ENCODE results near the gene STX16.

The STX16 gene

GRCh38 chr20:58697201-58697866 is 46.3 kb downstream of the STX16 start:
- no peak for DNase-seq (ENCODE audit: low read depth in 2 of 2)

GRCh38 chr20:58697867-58698703 is 47.0 kb downstream of the STX16 start:
- no peak for DNase-seq (ENCODE audit: low read depth in 2 of 2)

DNA sequence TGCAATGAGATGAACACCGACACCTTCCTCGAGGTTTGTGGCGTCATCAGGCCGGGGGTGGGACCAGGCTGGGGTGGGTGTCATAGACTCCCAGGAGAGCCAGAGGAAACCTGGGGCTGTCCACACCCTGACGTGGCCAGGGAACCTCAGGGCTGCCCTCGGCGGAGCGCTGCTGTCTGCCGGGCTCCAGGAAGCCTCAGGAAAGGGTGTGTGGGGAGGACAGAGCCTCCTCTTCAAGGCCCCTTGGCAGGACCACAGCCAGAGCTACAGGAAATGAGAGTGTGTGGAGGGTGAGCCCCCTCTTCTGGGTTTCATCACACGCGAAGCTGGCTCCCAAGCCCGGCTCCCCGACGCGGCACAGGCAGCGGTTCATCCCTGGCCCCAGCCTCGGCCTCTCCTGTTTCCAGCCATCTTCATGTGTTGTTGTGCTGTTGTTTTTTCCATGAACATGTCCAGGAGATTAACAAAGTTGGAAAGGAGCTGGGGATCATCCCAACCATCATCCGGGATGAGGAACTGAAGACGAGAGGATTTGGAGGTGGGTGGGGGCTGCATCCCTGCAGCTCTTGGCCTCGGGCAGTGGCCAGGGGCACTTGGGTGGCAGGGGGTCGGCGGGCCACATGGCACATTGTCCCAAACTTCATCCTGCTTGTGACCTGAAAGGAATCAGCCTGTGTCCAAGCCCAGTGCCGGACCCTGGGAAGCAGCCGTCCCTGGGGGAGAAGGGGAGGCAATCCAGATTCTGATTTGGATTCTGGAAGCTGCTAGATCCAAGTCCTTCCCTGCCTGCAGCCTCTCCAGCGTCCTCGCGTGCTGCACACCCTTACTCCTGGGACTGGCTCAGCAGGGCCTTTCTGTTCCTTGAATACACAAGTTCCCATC is 47.9 kb downstream of the STX16 start:
- DNase-seq (ENCODE audit: low read depth in 2 of 2), result no peak

DNA sequence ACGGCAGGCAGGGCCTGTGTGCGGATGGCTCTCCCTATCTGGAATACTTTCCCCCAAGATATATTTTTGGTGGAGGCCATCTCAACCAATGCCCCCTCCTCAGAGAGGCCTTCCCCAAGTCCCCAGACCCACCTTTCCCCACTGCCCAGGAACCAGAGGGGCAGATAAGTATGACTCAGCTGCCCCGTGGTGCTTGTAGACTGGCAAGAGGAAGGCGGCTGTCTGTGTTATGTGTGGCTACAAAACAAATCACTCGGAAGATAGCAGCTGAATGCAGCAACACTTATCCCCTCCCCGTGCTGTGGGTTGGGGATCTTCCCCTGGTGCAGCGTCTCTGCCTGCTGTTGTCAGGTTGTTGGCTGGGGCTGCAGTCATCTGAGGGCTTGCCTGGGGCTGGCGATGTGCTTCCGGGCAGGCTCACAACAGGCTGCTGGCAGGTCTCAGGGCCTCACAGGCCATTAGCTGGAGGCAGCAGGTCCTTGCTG is 48.6 kb downstream of the STX16 start:
- DNase-seq (ENCODE audit: low read depth in 2 of 2), result no peak

GRCh38 chr20:58700121-58700821 is 49.2 kb downstream of the STX16 start:
- no peak for DNase-seq (ENCODE audit: low read depth in 2 of 2)

- DNase-seq (ENCODE audit: low read depth in 2 of 2), result no peak
These were observed 49.7 kb downstream of the STX16 start for GRCh38 chr20:58700823-58701222.

DNA sequence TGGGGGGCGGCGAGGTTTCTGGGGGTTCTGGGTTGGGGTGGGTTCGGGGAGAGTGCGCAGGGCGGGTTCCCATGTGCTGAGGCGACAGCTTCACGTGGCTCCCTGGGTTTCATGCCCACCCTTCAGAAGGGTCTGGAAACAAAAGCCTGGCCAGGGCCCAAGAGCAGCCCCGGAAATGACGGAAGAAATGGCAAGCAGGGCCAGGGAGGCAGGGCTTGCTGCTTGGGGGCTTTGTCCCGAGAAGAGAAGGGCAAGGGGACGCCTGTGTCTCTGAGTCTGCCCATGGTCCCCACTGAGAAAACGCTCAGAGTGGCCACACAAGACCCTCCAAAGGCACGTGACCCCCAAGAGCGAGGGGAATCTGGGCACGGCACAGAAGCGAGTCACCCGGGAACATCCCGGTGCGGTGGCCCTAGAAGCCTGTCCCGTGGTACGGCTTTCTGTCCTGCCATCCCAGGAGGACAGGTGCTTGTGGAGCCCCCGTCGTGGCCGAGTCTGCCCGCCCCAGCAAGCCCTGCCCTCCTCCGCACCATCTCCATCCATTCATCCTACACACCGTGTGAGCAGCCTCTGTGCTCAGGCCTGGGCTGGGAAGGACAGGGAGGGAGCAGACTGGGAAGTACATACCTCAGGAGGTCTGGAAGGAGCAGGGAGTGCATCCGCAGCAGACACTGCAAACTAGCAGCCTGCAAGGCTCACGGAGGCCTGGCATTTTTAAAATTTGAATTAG is 50.5 kb downstream of the STX16 start:
- DNase-seq (ENCODE audit: low read depth in 2 of 2), result no peak

GRCh38 chr20:58702161-58702510 is 51.1 kb downstream of the STX16 start:
- DNase-seq (ENCODE audit: low read depth in 2 of 2), result no peak

DNA sequence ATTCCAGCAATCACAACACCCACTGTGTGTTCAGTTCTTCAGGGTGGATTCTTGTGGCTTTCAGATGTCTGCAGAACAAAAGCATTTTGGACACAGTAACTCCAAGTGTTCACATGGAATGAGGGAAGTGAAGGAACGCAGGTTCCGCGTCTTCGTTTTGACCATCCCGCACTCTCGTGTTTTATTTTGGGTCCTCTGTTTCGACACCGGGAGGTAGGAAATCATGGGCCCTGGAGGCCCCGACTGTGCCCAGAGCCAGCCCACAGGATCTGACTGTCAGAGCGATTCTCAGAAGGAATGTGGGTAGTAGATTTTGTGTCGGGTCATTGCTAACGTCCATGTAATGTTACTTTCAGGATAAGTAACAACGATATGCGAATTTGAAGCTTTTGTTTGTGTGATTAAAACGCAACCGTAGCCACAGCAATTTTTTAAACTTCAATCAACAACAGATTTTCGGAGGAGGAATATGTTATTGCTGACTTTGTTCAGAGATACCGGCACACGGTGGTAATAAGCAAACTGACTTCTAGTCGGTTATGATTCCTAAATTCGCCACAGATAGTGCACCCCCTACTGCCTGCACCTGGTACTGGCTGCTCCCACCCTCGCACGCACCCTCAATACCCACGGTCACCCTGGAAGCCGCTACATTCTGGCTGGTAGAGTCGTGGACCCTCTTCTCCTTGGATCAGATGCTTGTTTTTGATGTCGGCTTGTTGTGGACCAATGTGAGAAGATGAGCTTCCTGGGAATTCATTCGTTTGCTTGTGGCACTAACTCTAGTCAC is 52.0 kb downstream of the STX16 start:
- no peak for DNase-seq (ENCODE audit: low read depth in 2 of 2)

GRCh38 chr20:58703765-58704371 is 52.8 kb downstream of the STX16 start:
- DNase-seq (ENCODE audit: low read depth in 2 of 2), result no peak

DNA sequence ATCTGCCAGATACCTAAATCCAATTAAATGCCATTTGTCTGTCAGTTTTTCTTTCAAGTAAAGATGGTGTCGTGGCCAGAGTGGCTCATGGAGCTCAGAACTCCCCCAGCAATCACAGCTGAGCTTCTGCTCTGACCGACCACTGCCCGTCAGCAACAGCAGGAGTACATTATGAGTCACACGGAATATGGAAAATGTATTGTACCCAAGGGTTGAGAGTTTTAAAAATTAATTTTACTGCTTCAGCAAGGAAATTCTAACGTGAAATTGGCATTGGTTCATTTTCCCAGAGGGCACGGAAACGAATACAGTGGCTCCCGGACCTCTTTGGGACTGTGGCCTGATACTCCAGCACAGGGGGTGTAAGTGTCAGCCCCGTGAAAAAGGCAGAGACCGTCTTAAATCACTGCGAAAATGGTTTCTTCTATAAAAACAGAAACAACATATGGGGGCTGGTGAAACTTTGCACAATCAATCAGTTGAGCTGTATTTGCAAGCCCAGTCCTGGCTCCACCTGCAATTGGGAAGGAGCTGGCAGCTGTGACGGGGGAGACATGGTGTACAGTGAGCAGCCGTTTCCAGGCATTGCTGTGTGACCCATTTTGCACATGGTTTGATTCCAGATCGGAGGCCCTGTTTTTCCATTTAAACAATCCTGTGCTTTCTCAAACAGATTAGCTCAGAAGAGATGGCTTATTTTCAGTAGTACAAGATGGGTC is 54.3 kb downstream of the STX16 start:
- DNase-seq (ENCODE audit: low read depth in 2 of 2), result no peak

DNA sequence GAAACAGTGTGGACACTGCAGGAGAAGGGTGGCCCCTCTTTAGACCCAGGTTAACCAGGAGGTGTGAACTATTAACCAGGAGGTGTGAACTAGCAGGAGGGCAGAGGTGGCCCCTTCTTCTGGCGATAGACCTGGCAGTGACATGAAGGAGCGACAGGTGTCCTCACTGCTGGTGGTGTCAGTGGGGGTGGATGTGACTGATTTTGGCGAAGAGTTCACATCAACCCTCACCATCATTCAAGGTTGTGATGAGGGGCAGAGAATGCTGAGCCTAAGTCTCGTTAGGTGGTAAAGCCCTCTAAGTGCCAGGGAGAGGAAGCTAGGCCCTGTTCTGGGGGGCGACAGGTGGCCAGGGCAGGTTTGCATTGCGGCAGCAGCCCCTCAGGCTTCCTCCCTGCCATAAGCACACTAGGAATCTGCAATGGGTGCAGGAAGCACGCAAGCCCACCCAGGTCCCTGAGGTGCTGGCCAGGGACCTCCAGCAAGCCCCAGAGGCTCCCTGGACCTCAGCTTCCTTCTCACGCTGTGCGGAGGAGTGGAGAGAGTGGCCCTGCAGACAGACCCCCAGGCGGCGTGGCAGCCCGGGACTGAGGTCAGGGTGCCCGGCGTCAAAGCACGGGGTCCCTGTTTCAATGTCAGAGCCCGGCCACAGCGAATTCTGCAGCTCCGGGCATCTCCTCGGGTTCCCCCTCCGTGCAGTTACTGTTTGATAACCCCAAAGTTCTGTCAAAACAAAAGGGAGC is 55.2 kb downstream of the STX16 start:
- DNase-seq (ENCODE audit: low read depth in 2 of 2), result no peak

GRCh38 chr20:58706975-58707681 is 56.0 kb downstream of the STX16 start:
- DNase-seq (ENCODE audit: low read depth in 2 of 2), result no peak

GRCh38 chr20:58707770-58708169 is 56.7 kb downstream of the STX16 start:
- DNase-seq (ENCODE audit: low read depth in 2 of 2), result no peak

DNA sequence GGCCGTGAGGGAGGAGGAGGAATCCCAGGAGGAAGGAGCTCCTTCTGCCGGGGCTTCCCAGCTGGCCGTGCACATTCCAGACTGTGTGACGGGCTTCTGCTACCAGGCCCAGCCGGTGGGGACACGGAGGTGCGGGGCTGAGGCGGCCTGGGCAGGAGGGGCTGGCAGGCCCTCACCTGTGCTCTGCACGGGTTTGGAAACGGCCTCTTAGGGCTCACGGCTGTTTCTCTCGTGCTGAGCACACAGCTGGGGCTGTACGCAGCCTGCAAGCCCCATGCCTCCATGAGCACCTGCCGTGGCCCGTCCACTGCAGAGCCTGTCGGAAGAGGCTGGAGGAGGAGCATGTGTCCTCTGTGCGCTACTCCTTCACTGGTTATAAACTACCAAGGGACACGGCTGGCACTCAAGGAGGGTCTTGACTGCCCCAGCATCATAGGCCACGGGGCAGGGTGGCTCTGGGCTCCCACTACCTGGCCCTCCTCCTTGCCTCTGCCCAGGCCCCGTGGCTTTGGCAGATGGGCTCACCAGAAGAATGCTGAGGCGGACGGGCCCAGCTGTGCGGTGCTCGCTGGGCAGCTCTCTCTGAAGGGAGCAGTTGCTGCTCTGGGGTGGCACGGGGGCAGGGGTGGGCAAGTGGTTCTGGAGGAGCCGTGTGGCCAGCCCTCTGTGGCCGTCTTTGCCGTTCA is 57.3 kb downstream of the STX16 start:
- no peak for DNase-seq (ENCODE audit: low read depth in 2 of 2)

GRCh38 chr20:58709013-58709702 is 58.1 kb downstream of the STX16 start:
- DNase-seq (ENCODE audit: low read depth in 2 of 2), result no peak

DNA sequence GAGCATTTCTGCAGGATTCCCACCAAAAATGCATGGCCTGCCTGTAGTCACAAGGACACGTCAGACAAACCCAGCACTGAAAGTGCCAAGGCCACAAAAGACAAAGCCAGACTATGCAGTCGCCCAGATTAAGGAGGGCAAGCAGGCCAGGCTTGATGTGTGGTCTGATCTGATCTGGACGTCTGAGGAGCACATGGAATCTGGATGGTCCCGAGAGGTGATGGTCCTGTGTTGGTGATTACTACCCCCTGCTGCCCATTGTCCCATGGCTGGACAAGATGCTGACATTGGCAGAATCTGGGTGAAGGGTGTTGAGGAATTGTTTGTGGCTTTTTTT is 58.6 kb downstream of the STX16 start:
- no peak for DNase-seq (ENCODE audit: low read depth in 2 of 2)

Measured in stimulated activated CD4-positive, alpha-beta T cell treated with anti-CD3 and anti-CD28 coated beads, Interleukin-4, amount 100 ng/mL, for 48 hours (primary cell).